B cell (primary cell): ENCODE measurements around the gene LAMC3.

Experiments
- CTCF ChIP-seq: fragments of 200-600 bp; IDR thresholded peaks from one replicate; pipeline ENCODE4 v1.8.0; 2022; ENCODE audit warnings: antibody characterized with exemption, mild to moderate bottlenecking
- EZH2 ChIP-seq: IDR thresholded peaks from 2 replicates; pipeline ENCODE4 v1.6.1; 2012; ENCODE audit warnings: borderline replicate concordance, low read depth, mild to moderate bottlenecking, moderate library complexity, low read length; ENCODE audit not compliant: insufficient read depth, poor library complexity, severe bottlenecking

DNA sequence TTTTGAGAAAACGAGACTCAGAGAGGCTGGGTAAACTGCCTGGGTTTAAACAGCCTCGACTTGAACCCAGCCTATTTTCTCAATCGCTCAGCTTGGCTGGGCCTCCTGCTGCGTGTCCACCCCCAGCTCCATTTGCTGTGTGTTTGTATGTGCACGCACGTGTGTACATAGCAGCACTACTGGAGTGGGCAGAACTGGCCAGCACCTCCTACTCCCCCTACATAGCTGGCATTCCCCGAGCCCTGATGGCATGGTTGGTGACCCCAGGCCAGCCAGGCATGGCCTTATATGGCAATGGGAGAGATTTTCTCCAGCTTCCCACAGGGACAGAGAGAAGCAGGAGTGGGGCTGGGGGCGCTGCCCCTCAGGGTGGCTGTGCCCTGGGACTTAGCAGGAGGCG, 91.5 kb downstream of the LAMC3 start:
- TF ChIP-seq CTCF (no peak), EZH2 (no peak)
